Measurements from ENCODE around the gene CXCL3.

DNA sequence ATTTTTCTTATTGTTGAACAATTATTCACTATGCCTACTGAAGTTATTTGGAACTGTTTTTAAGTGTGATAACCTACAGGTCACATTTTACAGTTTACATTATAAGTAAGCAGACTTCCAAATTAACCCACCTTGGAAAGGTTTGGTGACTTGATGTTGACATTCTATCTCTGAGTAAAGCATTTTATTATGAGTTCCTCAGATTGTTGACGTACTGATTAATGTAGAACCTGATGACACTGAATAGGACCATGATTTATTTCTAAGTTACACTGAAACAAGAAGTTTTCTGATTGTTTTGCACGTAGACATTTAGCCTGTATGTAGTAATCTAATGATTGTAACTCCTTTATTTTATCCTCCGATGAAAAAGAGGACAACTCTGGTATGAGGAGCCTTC, 17.0 kb upstream of the CXCL3 start:
- TF ChIP-seq, protein P1, sequence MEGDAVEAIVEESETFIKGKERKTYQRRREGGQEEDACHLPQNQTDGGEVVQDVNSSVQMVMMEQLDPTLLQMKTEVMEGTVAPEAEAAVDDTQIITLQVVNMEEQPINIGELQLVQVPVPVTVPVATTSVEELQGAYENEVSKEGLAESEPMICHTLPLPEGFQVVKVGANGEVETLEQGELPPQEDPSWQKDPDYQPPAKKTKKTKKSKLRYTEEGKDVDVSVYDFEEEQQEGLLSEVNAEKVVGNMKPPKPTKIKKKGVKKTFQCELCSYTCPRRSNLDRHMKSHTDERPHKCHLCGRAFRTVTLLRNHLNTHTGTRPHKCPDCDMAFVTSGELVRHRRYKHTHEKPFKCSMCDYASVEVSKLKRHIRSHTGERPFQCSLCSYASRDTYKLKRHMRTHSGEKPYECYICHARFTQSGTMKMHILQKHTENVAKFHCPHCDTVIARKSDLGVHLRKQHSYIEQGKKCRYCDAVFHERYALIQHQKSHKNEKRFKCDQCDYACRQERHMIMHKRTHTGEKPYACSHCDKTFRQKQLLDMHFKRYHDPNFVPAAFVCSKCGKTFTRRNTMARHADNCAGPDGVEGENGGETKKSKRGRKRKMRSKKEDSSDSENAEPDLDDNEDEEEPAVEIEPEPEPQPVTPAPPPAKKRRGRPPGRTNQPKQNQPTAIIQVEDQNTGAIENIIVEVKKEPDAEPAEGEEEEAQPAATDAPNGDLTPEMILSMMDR (IDR thresholded peaks at IDR 0.05; ENCODE audit: insufficient read depth, low read length), result no peak
- TF ChIP-seq REST (IDR thresholded peaks at IDR 0.05; ENCODE audit: insufficient replicate concordance, low read depth) (no peak), POLR2AphosphoS5 (IDR thresholded peaks at IDR 0.05; ENCODE audit: low read depth) (no peak)
